Fibroblast of the aortic adventitia (primary cell): Measurements from ENCODE around the gene BLTP3A. TPM values are rescaled to one million over a fixed set of nuclear protein-coding genes. Genes with fewer than 3 reads are reported as not detected.
"Not testable (repeated sequence)": the region's sequence is repeated elsewhere in the genome, so short reads cannot be mapped to it uniquely, and the experiment has no call there.

Source experiments
- DNase-seq: peaks from one replicate; pipeline ENCODE4 v3.0.0-alpha.2; 2010; ENCODE audit warnings: low read depth
- H3K4me3 ChIP-seq: 2 replicates; pipeline ENCODE4 v1.5.1; 2011; ENCODE audit warnings: low read depth, mild to moderate bottlenecking, control low read depth, low read length, moderate library complexity
- CTCF ChIP-seq: IDR thresholded peaks from 2 replicates; pipeline ENCODE4 v1.5.1; 2011; ENCODE audit warnings: mild to moderate bottlenecking, low read length, control low read depth, inconsistent platforms; ENCODE audit not compliant: insufficient read depth
- total RNA-seq: library from RNA; depleted of rRNA; stranded (reverse); fragments of >200 nt; gene quantifications from 2 replicates; pipeline ENCODE4 v1.2.3, GENCODE V29; 2012; ENCODE audit warnings: low replicate concordance

Gene BLTP3A
- total RNA-seq, 1 donor: 8.9 TPM

- no peak for TF ChIP-seq CTCF
- H3K4me3 ChIP-seq: no peak overlapping the region
- no peak for DNase-seq
These were observed 18.9 kb upstream of the BLTP3A start for GRCh38 chr6:34772940-34773339.

GRCh38 chr6:34773916-34774315, 18.0 kb upstream of the BLTP3A start:
- no peak for DNase-seq
- no peak overlapping the region for H3K4me3 ChIP-seq
- no peak for TF ChIP-seq CTCF

DNA sequence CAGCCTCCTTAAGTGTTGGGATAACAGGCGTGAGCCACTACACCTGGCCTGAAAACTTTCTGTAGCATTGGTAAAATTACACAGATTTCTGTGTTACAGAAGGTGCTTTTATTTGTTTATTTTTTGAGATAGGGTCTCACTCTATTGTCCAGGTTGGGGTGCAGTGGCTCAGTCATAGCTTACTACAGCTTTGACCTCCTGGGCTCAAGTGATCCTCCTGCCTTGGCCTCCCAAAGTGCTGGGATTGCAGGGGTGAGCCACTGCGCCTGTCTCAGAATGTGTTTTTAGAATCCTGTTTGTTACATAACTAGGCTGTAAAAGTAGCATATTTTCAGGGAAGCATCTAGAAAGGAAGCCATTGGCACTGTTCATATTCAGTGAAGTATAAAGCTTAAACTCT, 16.9 kb upstream of the BLTP3A start:
- TF ChIP-seq CTCF: no peak
- no peak overlapping the region for H3K4me3 ChIP-seq
- no peak for DNase-seq

DNA sequence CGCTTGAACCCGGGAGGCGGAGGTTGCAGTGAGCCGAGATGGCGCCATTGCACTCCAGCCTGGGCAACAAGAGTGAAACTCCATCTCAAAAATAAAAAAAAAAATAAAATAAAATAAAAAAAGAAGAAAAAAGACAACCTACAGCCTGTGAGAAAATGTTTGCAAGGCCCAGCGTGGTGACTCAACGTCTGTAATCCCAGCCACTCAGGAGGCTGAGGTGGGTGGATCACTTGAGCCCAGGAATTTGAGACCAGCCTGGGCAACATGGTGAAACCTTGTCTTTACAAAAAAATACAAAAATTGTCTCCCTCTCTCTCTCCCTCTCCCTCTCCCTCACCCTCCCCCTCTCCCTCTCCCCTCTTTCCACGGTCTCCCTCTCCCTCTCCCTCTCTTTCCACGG, 6.5 kb upstream of the BLTP3A start:
- DNase-seq, H3K4me3 ChIP-seq: not testable (repeated sequence)

DNA sequence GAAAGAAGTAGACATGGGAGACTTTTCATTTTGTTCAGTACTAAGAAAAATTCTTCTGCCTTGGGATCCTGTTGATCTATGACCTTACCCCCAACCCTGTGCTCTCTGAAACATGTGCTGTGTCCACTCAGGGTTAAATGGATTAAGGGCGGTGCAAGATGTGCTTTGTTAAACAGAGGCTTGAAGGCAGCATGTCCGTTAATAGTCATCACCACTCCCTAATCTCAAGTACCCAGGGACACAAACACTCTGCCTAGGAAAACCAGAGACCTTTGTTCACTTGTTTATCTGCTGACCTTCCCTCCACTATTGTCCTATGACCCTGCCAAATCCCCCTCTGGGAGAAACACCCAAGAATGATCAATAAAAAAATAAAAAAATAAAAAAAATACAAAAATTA, 4.7 kb upstream of the BLTP3A start:
- not testable (repeated sequence) for DNase-seq, H3K4me3 ChIP-seq

DNA sequence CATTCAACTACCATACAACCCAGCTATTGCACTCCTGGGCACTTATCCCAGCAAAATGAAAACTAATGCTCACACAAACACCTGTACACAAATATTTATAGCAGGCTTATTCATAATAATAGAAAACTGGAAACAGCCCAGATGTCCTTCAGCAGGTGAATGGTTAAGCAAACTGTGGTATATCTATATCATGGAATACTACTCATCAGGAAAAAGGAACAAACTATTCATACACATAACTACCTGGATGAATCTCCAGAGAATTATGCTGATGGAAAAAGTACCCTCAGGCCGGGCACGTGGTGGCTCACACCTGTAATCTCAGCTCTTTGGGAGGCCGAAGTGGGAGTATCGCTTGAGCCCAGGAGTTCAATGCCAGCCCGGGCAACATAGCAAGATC, 3.8 kb upstream of the BLTP3A start:
- no peak for TF ChIP-seq CTCF
- H3K4me3 ChIP-seq: no peak overlapping the region
- no peak for DNase-seq

GRCh38 chr6:34791164-34791700, 651 bp upstream of the BLTP3A start:
- DNase-seq: no peak
- H3K4me3 ChIP-seq: peak overlapping the region; percentile 85
- peak; percentile 17 for TF ChIP-seq CTCF

- peak; percentile 67 for DNase-seq
- H3K4me3 ChIP-seq: peak overlapping the region; percentile 85
- TF ChIP-seq CTCF: no peak
These were observed 970 bp downstream of the BLTP3A start for GRCh38 chr6:34792605-34793500.
